Measurements from ENCODE around the gene ADI1. TPM values are rescaled to one million over a fixed set of nuclear protein-coding genes. Genes with fewer than 3 reads are reported as not detected.

Gene ADI1
- total and polyA plus RNA-seq, 7 donors = 42.5 to 137 (median 43.7) TPM

- H3K27ac ChIP-seq = no peak overlapping the region
- H3K36me3 ChIP-seq (ENCODE audit: insufficient read depth in 1 of 2, low read depth in 1 of 2) = peaks cover 0 to 16% of the 10 kb centered on the region in 2 donors
- H3K27me3 ChIP-seq (ENCODE audit: insufficient read depth in 3 of 3, low read length in 2 of 3) = no peaks in the 10 kb centered on the region
- H3K4me1 ChIP-seq = peaks cover 9% of the 10 kb centered on the region
- no peaks in the 10 kb centered on the region for H3K9me3 ChIP-seq
- intact Hi-C loops (cut with DNase I) = no loop called here
- ATAC-seq (no peak), DNase-seq (peak in 1 of 2 donors; percentile 37)
- no peak overlapping the region for H3K4me3 ChIP-seq
- no peak for TF ChIP-seq CTCF (IDR thresholded peaks at IDR 0.05)
- WGBS, 3 donors = 32 to 47% (median 35%) methylated on average over 6 of the region's 6 CpGs
These were observed 28.0 kb downstream of the ADI1 start for GRCh38 chr2:3491306-3491705.

GRCh38 chr2:3490191-3491170, 28.9 kb downstream of the ADI1 start:
- DNase-seq (peak in 1 of 2 donors; percentile 43), ATAC-seq (peak in 1 of 4 donors; percentile 6)
- H3K4me1 ChIP-seq = peaks cover 9% of the 10 kb centered on the region

GRCh38 chr2:3489764-3490115, 29.6 kb downstream of the ADI1 start:
- DNase-seq (peak in 1 of 2 donors; percentile 48), ATAC-seq (no peak)
- Histone ChIP-seq H3K4me3 (no peak overlapping the region), H3K27ac (no peak overlapping the region), H3K9me3 (no peaks in the 10 kb centered on the region), H3K27me3 (ENCODE audit: insufficient read depth in 3 of 3, low read length in 2 of 3) (no peaks in the 10 kb centered on the region), H3K36me3 (ENCODE audit: insufficient read depth in 1 of 2, low read depth in 1 of 2) (peaks cover 0 to 10% of the 10 kb centered on the region in 2 donors), H3K4me1 (peaks cover 9% of the 10 kb centered on the region)
- TF ChIP-seq CTCF (IDR thresholded peaks at IDR 0.05) = no peak
- whole genome bisulfite sequencing, 3 donors = 84 to 85% (median 84%) methylated on average over 16 of the region's 16 CpGs
- intact Hi-C loops (cut with DNase I) = no loop called here

More at GRCh38 chr2:3490191-3491170, 28.9 kb downstream of the ADI1 start:
- intact Hi-C loops (cut with DNase I) = no loop called here
- no peaks in the 10 kb centered on the region for H3K9me3 ChIP-seq
- H3K27me3 ChIP-seq (ENCODE audit: insufficient read depth in 3 of 3, low read length in 2 of 3) = no peaks in the 10 kb centered on the region
- no peak for TF ChIP-seq CTCF (IDR thresholded peaks at IDR 0.05)
- 54 to 60% (median 59%) methylated on average over 25 to 27 of the region's 27 CpGs for WGBS, 3 donors
- no peak overlapping the region for H3K4me3 ChIP-seq
- H3K27ac ChIP-seq = no peak overlapping the region
- peaks cover 0 to 16% of the 10 kb centered on the region in 2 donors for H3K36me3 ChIP-seq (ENCODE audit: insufficient read depth in 1 of 2, low read depth in 1 of 2)

DNA sequence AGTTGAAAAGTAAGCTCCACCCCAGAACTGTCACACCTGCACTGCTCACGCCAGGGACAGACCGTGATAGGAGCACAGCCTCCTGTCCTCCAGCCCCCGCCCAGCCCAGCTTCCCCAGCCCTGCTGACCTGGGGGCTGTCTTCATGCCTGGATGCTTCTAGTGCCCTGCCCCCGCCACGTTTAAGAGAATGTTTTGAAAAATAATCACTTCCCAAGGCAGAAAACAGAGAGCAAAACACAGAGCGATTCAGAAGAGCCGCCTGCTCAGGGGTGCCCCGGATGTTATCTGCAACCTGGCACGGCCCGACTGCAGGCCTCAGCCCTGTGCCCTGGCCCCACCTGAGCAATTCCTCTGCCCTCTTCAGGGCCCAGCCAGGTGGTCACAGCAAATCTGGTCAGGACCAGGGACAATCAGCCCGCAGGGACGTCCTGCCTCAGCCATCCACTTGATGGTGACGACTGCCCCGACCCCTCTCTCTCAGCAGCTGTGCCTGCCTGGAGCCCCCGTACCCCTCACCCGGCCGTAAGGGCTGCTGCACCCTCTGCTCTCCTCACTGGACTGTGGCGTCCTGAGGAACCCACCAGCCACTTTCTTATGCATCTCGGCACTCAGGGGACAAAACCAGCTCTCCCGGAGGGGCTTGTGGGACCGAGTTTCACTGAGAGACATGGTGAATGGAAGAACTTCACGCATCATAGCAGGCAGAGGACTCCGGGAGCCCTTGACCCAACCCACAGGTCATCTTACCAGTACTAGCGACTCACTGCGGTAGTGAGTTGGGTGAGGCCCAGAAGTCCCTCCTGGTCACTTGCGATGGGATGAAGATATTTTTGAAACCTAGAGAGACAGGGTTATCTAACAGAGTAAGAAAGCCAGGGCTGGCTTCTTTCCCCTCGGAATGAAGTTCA, 30.2 kb downstream of the ADI1 start:
- no peak for ATAC-seq

More for the DNA sequence above, 30.2 kb downstream of the ADI1 start:
- H3K27ac ChIP-seq = no peak overlapping the region
- intact Hi-C loops (cut with DNase I) = no loop called here
- peaks cover 9% of the 10 kb centered on the region for H3K4me1 ChIP-seq
- no peaks in the 10 kb centered on the region for H3K27me3 ChIP-seq (ENCODE audit: insufficient read depth in 3 of 3, low read length in 2 of 3)
- TF ChIP-seq CTCF (IDR thresholded peaks at IDR 0.05) = no peak
- H3K36me3 ChIP-seq (ENCODE audit: insufficient read depth in 1 of 2, low read depth in 1 of 2) = peaks cover 0 to 12% of the 10 kb centered on the region in 2 donors
- WGBS, 3 donors = 71 to 81% (median 76%) methylated on average over 27 of the region's 27 CpGs
- H3K4me3 ChIP-seq = no peak overlapping the region
- peak in 1 of 2 donors; percentile 28 for DNase-seq
- H3K9me3 ChIP-seq = no peaks in the 10 kb centered on the region

Measured in psoas muscle (tissue), 8 donors.